HFF-Myc (cell line): ENCODE results near the gene CAPN12.

Source experiments
- DNase-seq: peaks from one replicate; pipeline ENCODE4 v3.0.0-alpha.2; 2011; ENCODE audit warnings: low read depth; ENCODE audit errors: extremely low read depth
- H3K4me3 ChIP-seq: replicated peaks from 2 replicates; pipeline ENCODE4 v1.5.1; 2011; ENCODE audit warnings: low read depth, mild to moderate bottlenecking, control low read depth, low read length
- CTCF ChIP-seq: IDR thresholded peaks from 2 replicates; pipeline ENCODE4 v1.5.1; 2012; ENCODE audit warnings: mild to moderate bottlenecking, low read depth, low read length, control low read depth; ENCODE audit errors: missing control alignments

CAPN12 gene

DNA sequence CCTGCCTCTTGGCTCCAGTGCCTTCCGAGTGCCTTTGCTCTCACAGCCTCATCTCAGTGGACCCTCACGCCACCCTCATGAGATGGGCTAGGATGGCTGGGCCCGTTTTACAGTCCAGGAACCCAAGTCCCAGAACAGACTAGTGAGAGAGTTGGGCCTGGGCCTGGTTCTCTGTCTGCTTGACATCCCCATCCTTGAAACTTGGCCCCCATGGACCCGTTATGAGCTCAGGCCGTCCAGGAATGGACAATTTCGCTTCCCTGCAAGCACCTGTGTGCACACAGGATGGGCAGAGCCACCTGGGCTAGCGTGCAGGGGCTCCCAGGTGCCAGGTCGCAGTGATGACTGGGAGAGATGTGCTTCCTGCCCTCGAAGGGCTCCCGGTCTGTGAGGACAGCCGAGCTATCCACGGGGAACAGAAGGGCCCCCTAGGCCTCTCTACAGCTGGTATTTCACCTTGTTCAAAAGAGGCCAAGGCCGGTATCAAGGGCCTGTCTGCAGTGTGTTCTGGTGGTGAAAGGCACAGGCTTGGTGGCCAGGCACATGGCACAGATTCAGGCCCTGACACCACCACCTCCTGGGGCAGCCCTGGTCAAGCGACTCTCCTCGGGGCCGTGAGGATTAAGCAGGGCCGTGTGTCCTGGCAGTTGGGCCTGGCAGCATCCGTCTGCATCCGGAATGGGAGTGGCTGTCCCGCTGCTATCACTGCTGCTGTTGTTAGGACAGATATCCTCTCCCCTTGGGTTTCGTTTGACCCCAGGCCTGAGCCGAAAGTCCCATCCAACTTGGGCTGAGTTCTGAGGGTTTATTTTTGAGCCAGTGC, 38.9 kb downstream of the CAPN12 start:
- no peak for TF ChIP-seq CTCF
- no peak overlapping the region for H3K4me3 ChIP-seq
- DNase-seq: no peak

DNA sequence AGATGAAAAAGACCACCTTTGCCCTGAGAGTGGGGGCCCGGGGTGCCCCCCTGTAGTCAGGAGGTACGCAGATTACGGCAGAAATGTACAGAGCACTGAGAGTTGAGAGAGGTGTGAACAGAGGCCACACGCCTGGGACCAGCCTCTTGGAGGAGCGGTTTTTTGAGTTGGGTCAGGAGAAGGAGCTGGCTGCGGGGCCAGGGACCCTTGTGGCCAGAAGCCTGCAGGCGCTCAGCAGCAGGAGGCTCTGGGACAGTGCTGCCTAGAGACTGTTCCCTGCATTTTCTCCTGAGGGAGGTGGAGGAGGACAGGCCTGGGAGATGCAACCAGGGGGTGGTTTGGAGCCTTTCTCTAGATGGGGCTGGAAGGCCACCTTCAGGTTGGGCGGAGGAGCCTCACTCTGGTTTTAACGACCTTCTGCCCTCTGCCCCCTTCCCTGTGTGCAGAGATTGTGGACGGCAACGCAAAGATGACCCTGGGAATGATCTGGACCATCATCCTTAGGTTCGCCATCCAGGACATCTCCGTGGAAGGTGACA, 39.7 kb downstream of the CAPN12 start:
- no peak for TF ChIP-seq CTCF
- H3K4me3 ChIP-seq: no peak overlapping the region
- no peak for DNase-seq

GRCh38 chr19:38703509-38703908, 40.8 kb downstream of the CAPN12 start:
- no peak for TF ChIP-seq CTCF
- no peak for DNase-seq
- no peak overlapping the region for H3K4me3 ChIP-seq

- no peak for TF ChIP-seq CTCF
- H3K4me3 ChIP-seq: no peak overlapping the region
- DNase-seq: no peak
Measured at GRCh38 chr19:38702278-38702677, 42.0 kb downstream of the CAPN12 start.

GRCh38 chr19:38701455-38702063, 42.7 kb downstream of the CAPN12 start:
- H3K4me3 ChIP-seq: no peak overlapping the region
- DNase-seq: no peak
- no peak for TF ChIP-seq CTCF

GRCh38 chr19:38700902-38701454, 43.3 kb downstream of the CAPN12 start:
- no peak overlapping the region for H3K4me3 ChIP-seq
- DNase-seq: no peak
- TF ChIP-seq CTCF: no peak
